Brain microvascular endothelial cell (primary cell): ENCODE measurements around the gene POT1.

ENCODE experiments used
- DNase-seq: peaks from one replicate; pipeline ENCODE4 v3.0.0-alpha.2; 2020
- H3K27ac ChIP-seq: fragments of 250-450 bp; sonication (Bioruptor Pico); 2 replicates; pipeline ENCODE4 v1.5.1; 2020; ENCODE audit warnings: mild to moderate bottlenecking, moderate library complexity
- H3K27me3 ChIP-seq: fragments of 250-450 bp; sonication (Bioruptor Pico); replicated peaks from 2 replicates; pipeline ENCODE4 v1.5.1; 2020; ENCODE audit warnings: mild to moderate bottlenecking
- H3K36me3 ChIP-seq: fragments of 250-450 bp; sonication (Bioruptor Pico); replicated peaks from 2 replicates; pipeline ENCODE4 v1.5.1; 2020; ENCODE audit warnings: mild to moderate bottlenecking
- H3K4me3 ChIP-seq: 2 replicates; pipeline ENCODE4 v1.5.1; 2011; ENCODE audit warnings: low read depth, mild to moderate bottlenecking, control low read depth, low read length, moderate library complexity
- in situ Hi-C: cut with HindIII; loops from 2 replicates; pipeline ENCODE4 v1.10.0; 2017; ENCODE audit warnings: low sequenced_read_pairs, low pct_ligation_motif_present
- TF ChIP-seq, protein P1 (sequence below): IDR thresholded peaks from 2 replicates; pipeline ENCODE4 v1.5.1; 2011; ENCODE audit warnings: low read depth, mild to moderate bottlenecking, moderate library complexity, low read length, control low read depth, inconsistent platforms; ENCODE audit errors: missing control alignments

The POT1 gene

DNA sequence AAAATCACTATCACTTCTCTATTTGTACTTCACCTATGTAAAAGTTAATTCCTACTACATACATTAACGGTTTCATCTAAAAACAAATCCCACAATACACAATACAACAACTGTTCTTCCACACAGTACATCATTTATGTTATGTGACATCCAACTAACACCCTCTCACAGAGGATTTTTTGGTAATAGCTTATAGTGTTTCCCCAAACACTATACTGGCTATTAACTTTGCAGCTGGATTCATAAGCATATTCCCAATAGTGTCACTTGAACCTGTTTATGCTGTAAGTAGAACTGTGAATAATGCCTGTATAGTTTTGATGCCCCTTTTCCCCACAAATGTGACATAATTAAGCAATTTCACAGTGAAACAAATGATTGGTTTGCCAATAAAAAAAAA lies 49.9 kb downstream of the POT1 start:
- Histone ChIP-seq H3K27me3 (no peaks in the 10 kb centered on the region), H3K36me3 (no peaks in the 10 kb centered on the region), H3K27ac (no peak overlapping the region), H3K4me3 (no peak overlapping the region)
- in situ Hi-C loops = no loop called here
- no peak for DNase-seq
- TF ChIP-seq, protein P1, sequence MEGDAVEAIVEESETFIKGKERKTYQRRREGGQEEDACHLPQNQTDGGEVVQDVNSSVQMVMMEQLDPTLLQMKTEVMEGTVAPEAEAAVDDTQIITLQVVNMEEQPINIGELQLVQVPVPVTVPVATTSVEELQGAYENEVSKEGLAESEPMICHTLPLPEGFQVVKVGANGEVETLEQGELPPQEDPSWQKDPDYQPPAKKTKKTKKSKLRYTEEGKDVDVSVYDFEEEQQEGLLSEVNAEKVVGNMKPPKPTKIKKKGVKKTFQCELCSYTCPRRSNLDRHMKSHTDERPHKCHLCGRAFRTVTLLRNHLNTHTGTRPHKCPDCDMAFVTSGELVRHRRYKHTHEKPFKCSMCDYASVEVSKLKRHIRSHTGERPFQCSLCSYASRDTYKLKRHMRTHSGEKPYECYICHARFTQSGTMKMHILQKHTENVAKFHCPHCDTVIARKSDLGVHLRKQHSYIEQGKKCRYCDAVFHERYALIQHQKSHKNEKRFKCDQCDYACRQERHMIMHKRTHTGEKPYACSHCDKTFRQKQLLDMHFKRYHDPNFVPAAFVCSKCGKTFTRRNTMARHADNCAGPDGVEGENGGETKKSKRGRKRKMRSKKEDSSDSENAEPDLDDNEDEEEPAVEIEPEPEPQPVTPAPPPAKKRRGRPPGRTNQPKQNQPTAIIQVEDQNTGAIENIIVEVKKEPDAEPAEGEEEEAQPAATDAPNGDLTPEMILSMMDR = no peak

DNA sequence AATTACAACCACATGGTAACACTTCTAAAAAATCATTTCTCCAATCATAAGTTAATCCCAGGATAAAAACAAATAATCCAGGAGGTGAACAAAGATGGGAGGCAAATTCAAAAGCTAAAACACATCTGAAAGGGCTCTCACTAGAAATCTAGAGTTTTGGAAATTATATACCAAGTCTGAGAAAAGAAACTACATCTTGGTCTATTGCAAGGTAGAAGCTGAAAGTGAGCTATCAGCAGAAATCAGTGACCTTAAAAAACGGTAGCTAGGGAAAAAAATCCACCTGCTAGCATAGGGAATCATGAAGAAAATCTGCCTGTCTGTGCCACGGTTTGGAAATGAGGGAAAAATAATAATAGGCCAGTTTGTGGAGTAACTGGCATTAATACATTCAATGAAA lies 50.5 kb downstream of the POT1 start:
- in situ Hi-C loops = no loop called here
- TF ChIP-seq, protein P1 = no peak

DNA sequence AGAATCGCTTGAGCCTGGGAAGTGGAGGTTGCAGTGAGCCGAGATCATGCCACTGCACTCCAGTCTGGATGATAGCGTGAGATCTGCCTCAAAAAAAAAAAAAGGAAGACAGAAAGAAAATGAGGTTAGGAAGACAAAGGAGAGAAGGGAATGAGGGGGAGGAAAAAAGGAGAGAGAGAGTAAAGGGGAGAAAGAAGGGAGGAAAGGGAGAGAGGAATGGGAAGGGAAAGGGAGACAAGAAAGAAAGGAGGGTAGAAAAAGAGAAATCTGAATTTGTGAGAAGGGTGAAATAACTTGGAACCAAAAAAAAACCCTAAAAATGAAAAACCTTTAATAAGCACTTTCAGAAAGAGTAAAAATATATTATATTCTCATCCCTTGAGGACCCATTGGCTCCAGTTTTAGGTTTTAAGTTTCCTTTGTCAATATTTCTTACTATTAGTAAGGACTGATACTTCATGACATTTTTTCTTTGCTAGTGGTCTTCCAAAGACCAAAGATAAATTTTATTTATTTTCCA lies 54.9 kb downstream of the POT1 start:
- TF ChIP-seq, protein P1 = no peak
- Histone ChIP-seq H3K4me3 (no peak overlapping the region), H3K27me3 (no peaks in the 10 kb centered on the region), H3K27ac (no peak overlapping the region), H3K36me3 (no peaks in the 10 kb centered on the region)
- in situ Hi-C loops = no loop called here
- no peak for DNase-seq

More for the DNA sequence above, 50.5 kb downstream of the POT1 start:
- no peaks in the 10 kb centered on the region for H3K36me3 ChIP-seq
- no peak overlapping the region for H3K4me3 ChIP-seq
- no peak overlapping the region for H3K27ac ChIP-seq
- no peaks in the 10 kb centered on the region for H3K27me3 ChIP-seq
- no peak for DNase-seq

DNA sequence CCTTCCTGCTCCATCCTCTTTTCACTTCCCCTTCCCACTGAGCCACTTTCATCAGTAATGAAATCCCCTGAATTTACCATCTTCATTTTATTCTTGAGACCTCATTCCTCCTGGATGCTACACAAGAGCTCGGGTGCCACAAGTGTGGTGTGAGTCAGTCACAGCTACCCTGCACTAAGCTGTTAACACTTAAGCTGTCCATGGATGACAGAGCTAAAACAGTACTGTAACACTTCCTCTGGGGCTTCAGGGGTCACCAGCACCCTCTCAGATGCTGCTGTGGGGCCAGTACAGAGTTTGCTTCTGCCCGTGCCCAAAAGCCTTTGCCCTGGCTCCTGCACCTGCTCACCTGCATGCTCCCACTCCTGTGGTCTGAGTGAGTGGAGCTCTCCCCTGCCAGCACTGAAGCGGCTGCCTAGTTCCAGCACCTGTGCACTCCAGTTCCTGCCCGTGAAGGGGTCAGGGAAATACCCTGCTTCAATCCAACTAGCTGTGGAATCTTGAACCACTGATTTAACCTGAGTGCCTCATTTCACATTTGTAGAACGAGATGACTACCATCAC lies 71.9 kb downstream of the POT1 start:
- Histone ChIP-seq H3K27ac (no peak overlapping the region), H3K27me3 (no peaks in the 10 kb centered on the region), H3K4me3 (no peak overlapping the region), H3K36me3 (no peaks in the 10 kb centered on the region)
- DNase-seq = no peak
- TF ChIP-seq, protein P1 = no peak
- in situ Hi-C loops = no loop called here

DNA sequence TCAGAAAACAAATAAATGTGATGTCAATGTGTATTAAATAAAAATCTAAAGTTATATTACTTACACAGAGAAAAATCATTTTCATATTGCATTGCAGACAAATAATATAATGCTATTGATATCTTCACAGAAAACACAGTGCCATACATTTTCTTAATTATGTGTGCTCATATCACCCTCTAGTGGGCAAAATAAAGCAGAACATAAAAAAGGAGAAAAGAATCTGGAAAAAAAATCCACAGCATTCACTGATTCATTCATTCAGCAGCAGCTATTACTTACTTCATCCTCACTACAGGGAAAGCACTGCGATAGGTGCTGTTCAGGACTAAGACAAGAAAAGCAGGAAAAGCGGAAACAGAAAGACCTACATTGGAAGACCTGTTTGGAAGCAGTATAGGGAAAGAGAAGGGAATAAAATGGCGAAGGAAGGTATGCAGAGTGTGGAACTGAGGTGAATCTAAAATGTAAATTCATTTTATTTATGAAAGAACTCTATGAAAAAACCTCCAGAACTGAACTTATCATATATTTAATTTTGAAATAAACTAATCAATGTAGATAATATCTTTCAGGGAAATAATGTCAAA lies 73.2 kb downstream of the POT1 start:
- no peaks in the 10 kb centered on the region for H3K27me3 ChIP-seq
- peak; percentile 5 for DNase-seq
- H3K36me3 ChIP-seq = no peaks in the 10 kb centered on the region
- H3K27ac ChIP-seq = no peak overlapping the region
- TF ChIP-seq, protein P1 = peak; percentile 53
- no peak overlapping the region for H3K4me3 ChIP-seq
- in situ Hi-C loops = no loop called here

DNA sequence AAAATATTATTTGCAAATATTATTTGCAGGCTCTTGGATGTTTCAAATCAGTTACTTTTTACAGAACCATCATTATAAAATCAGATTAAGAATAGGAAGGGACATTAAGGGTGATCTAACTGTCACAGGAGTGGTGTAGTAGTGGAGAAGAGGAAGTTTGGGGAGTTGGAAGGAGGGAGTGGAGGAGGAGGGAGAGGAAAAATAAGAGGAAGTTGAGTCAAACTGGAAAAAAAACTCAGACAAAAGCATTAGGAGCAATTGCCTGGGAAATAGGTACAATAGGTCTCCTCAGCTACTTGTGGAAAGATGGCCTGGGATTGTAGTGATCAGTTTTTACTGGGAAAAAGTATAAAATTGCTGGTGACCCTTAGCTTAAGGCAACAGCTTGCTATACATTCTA lies 86.3 kb downstream of the POT1 start:
- DNase-seq = no peak
- H3K4me3 ChIP-seq = no peak overlapping the region
- H3K27ac ChIP-seq = no peak overlapping the region
- H3K27me3 ChIP-seq = no peaks in the 10 kb centered on the region
- in situ Hi-C loops = no loop called here
- H3K36me3 ChIP-seq = no peaks in the 10 kb centered on the region
- TF ChIP-seq, protein P1 = no peak
